Mesenchymal stem cell (in vitro differentiated cells and primary cell): Measurements from ENCODE around the gene XK.

ENCODE experiments used
- DNase-seq: peaks from one replicate; pipeline ENCODE4 v3.0.0-alpha.2; 2013
- H2AFZ ChIP-seq: one replicate; pipeline ENCODE4 v1.6.1; 2013; ENCODE audit warnings: low read depth, mild to moderate bottlenecking, control low read depth, inconsistent platforms, low read length, moderate library complexity
- H2AK5ac ChIP-seq: 2 replicates; pipeline ENCODE4 v1.6.1; 2013; ENCODE audit warnings: low read length, moderate library complexity, mild to moderate bottlenecking, inconsistent platforms; ENCODE audit not compliant: severe bottlenecking
- H2BK120ac ChIP-seq: one replicate; pipeline ENCODE4 v1.6.1; 2013; ENCODE audit warnings: low read depth, mild to moderate bottlenecking, inconsistent platforms, low read length, moderate library complexity
- H2BK12ac ChIP-seq, 2 experiments: one replicate each; pipeline ENCODE4 v1.6.1; 2013; ENCODE audit warnings: inconsistent platforms in 2 of 2, low read length in 2 of 2, mild to moderate bottlenecking in 2 of 2, moderate library complexity in 2 of 2, control low read depth in 1 of 2
- H2BK15ac ChIP-seq: one replicate; pipeline ENCODE4 v1.6.1; 2013; ENCODE audit warnings: mild to moderate bottlenecking, low read depth, inconsistent platforms; ENCODE audit not compliant: poor library complexity, severe bottlenecking
- H2BK5ac ChIP-seq: 2 replicates; pipeline ENCODE4 v1.6.1; 2013; ENCODE audit warnings: low read depth, mild to moderate bottlenecking, low read length, control low read depth, inconsistent platforms; ENCODE audit not compliant: poor library complexity, severe bottlenecking
- H3K14ac ChIP-seq, 2 experiments: one replicate each; pipeline ENCODE4 v1.6.1; 2013; ENCODE audit warnings: inconsistent platforms in 2 of 2, low read length in 2 of 2, control low read depth in 1 of 2, mild to moderate bottlenecking in 1 of 2, moderate library complexity in 1 of 2
- H3K18ac ChIP-seq, 2 experiments: one replicate each; pipeline ENCODE4 v1.6.1; 2013; ENCODE audit warnings: inconsistent platforms in 2 of 2, low read length in 2 of 2, control low read depth in 1 of 2, low read depth in 1 of 2, mild to moderate bottlenecking in 1 of 2
- H3K23ac ChIP-seq, 2 experiments: one replicate each; pipeline ENCODE4 v1.6.1; 2013; ENCODE audit warnings: inconsistent platforms in 2 of 2, low read length in 2 of 2, mild to moderate bottlenecking in 2 of 2, moderate library complexity in 2 of 2, control low read depth in 1 of 2
- H3K27ac ChIP-seq: 2 replicates; pipeline ENCODE4 v1.5.1; 2013; ENCODE audit warnings: mild to moderate bottlenecking, moderate library complexity, low read length, control low read depth, inconsistent platforms; ENCODE audit not compliant: poor library complexity, severe bottlenecking
- H3K27me3 ChIP-seq, 2 experiments: 2 replicates each; pipeline versions ENCODE4 v1.6.1 to v1.7.0; 2013; ENCODE audit warnings: low read length in 2 of 2, mild to moderate bottlenecking in 2 of 2, moderate library complexity in 2 of 2, control low read depth in 1 of 2, inconsistent platforms in 1 of 2; ENCODE audit not compliant: control insufficient read depth in 1 of 2, insufficient read depth in 1 of 2
- H3K36me3 ChIP-seq, 2 experiments: 2 replicates each; pipeline versions ENCODE4 v1.6.1 to v1.7.0; 2013; ENCODE audit warnings: low read length in 2 of 2, control low read depth in 1 of 2, inconsistent platforms in 1 of 2, low read depth in 1 of 2, mild to moderate bottlenecking in 1 of 2; ENCODE audit not compliant: insufficient read depth in 2 of 2, control insufficient read depth in 1 of 2
- H3K4ac ChIP-seq, 2 experiments: one replicate each; pipeline ENCODE4 v1.6.1; 2013; ENCODE audit warnings: inconsistent platforms in 2 of 2, low read length in 2 of 2, mild to moderate bottlenecking in 2 of 2, moderate library complexity in 2 of 2, control low read depth in 1 of 2, low read depth in 1 of 2
- H3K4me1 ChIP-seq: 2 replicates; pipeline ENCODE4 v1.6.1; 2013; ENCODE audit warnings: low read depth, low read length, control low read depth; ENCODE audit not compliant: control insufficient read depth, insufficient read depth
- H3K4me2 ChIP-seq: 2 replicates; pipeline ENCODE4 v1.6.1; 2013; ENCODE audit warnings: low read length, mild to moderate bottlenecking, inconsistent platforms; ENCODE audit not compliant: poor library complexity, severe bottlenecking
- H3K4me3 ChIP-seq, 2 experiments: 2 replicates each; pipeline versions ENCODE4 v1.5.1 to v1.7.0; 2013; ENCODE audit warnings: low read length in 2 of 2, mild to moderate bottlenecking in 2 of 2, control low read depth in 1 of 2, low read depth in 1 of 2; ENCODE audit not compliant: insufficient read depth in 1 of 2
- H3K79me1 ChIP-seq: replicated peaks from 2 replicates; pipeline ENCODE4 v1.6.1; 2013; ENCODE audit warnings: mild to moderate bottlenecking, control low read depth, low read length, inconsistent platforms; ENCODE audit not compliant: poor library complexity, severe bottlenecking
- H3K9ac ChIP-seq: 2 replicates; pipeline ENCODE4 v1.7.0; 2013; ENCODE audit warnings: mild to moderate bottlenecking, low read length, moderate library complexity
- H3K9me3 ChIP-seq: 2 replicates; pipeline ENCODE4 v1.7.0; 2013; ENCODE audit warnings: mild to moderate bottlenecking, low read length; ENCODE audit not compliant: control insufficient read depth
- H4K8ac ChIP-seq: one replicate; pipeline ENCODE4 v1.6.1; 2013; ENCODE audit warnings: inconsistent platforms, mild to moderate bottlenecking, low read length, moderate library complexity
- H4K91ac ChIP-seq: one replicate; pipeline ENCODE4 v1.6.1; 2013; ENCODE audit warnings: mild to moderate bottlenecking, low read length, inconsistent platforms
- WGBS: methylation state at CpG from one replicate; pipeline ENCODE4 v1.1.7; 2013; ENCODE audit warnings: mixed read lengths; 5-methylcytosine and 5-hydroxymethylcytosine counted together

XK gene

GRCh38 chrX:37759878-37760418 lies 74.4 kb downstream of the XK start:
- Histone ChIP-seq H3K9me3 (no peaks in the 10 kb centered on the region), H3K14ac (no peak overlapping the region), H3K36me3 (no peaks in the 10 kb centered on the region), H2BK12ac (no peak overlapping the region), H3K23ac (no peak overlapping the region), H2BK120ac (no peak overlapping the region), H4K91ac (no peak overlapping the region), H2BK15ac (no peak overlapping the region), H3K18ac (no peak overlapping the region), H2BK5ac (no peak overlapping the region), H3K9ac (no peak overlapping the region), H3K4me2 (no peak overlapping the region), H3K27ac (no peak overlapping the region), H3K4me1 (no peaks in the 10 kb centered on the region), H2AFZ (no peak overlapping the region), H3K4me3 (no peak overlapping the region), H3K4ac (no peak overlapping the region), H3K27me3 (peaks cover 0 to 14% of the 10 kb centered on the region in 2 experiments), H3K79me1 (no peaks in the 10 kb centered on the region), H4K8ac (no peak overlapping the region), H2AK5ac (no peak overlapping the region)
- WGBS = 78% methylated on average over 1 of the region's 2 CpGs
- DNase-seq = no peak

- no peak overlapping the region for H3K27ac ChIP-seq
- no peak overlapping the region for H3K4ac ChIP-seq
- H3K4me2 ChIP-seq = no peak overlapping the region
- no peak overlapping the region for H2AK5ac ChIP-seq
- H3K4me3 ChIP-seq = no peak overlapping the region
- H2BK15ac ChIP-seq = no peak overlapping the region
- no peak overlapping the region for H2BK12ac ChIP-seq
- H3K14ac ChIP-seq = no peak overlapping the region
- no peak overlapping the region for H2BK5ac ChIP-seq
- H3K4me1 ChIP-seq = no peaks in the 10 kb centered on the region
- peaks cover 0 to 6% of the 10 kb centered on the region in 2 experiments for H3K27me3 ChIP-seq
- no peaks in the 10 kb centered on the region for H3K36me3 ChIP-seq
- H4K8ac ChIP-seq = no peak overlapping the region
- H4K91ac ChIP-seq = no peak overlapping the region
- H3K9ac ChIP-seq = no peak overlapping the region
- H3K23ac ChIP-seq = no peak overlapping the region
- no peak overlapping the region for H3K18ac ChIP-seq
- H3K9me3 ChIP-seq = no peaks in the 10 kb centered on the region
- no peak for DNase-seq
- no peaks in the 10 kb centered on the region for H3K79me1 ChIP-seq
- no peak overlapping the region for H2BK120ac ChIP-seq
- no peak overlapping the region for H2AFZ ChIP-seq
Measured at GRCh38 chrX:37763400-37763799, 77.8 kb downstream of the XK start.

GRCh38 chrX:37765507-37765906 lies 79.9 kb downstream of the XK start:
- H3K79me1 ChIP-seq = no peaks in the 10 kb centered on the region
- H4K91ac ChIP-seq = no peak overlapping the region
- no peak overlapping the region for H2BK12ac ChIP-seq
- no peak overlapping the region for H3K4ac ChIP-seq
- H3K4me3 ChIP-seq = no peak overlapping the region
- H2AFZ ChIP-seq = no peak overlapping the region
- H3K27ac ChIP-seq = no peak overlapping the region
- H3K14ac ChIP-seq = no peak overlapping the region
- no peak overlapping the region for H3K18ac ChIP-seq
- no peak overlapping the region for H2BK15ac ChIP-seq
- no peaks in the 10 kb centered on the region for H3K36me3 ChIP-seq
- H3K23ac ChIP-seq = no peak overlapping the region
- H3K9ac ChIP-seq = no peak overlapping the region
- no peaks in the 10 kb centered on the region for H3K4me1 ChIP-seq
- no peaks in the 10 kb centered on the region for H3K9me3 ChIP-seq
- H3K4me2 ChIP-seq = no peak overlapping the region
- no peak overlapping the region for H2BK120ac ChIP-seq
- H4K8ac ChIP-seq = no peak overlapping the region
- no peak for DNase-seq
- H2AK5ac ChIP-seq = no peak overlapping the region
- H2BK5ac ChIP-seq = no peak overlapping the region
- H3K27me3 ChIP-seq = peaks cover 0 to 3% of the 10 kb centered on the region in 2 experiments

- no peak overlapping the region for H2BK15ac ChIP-seq
- H3K27ac ChIP-seq = no peak overlapping the region
- no peaks in the 10 kb centered on the region for H3K9me3 ChIP-seq
- no peak overlapping the region for H3K23ac ChIP-seq
- no peaks in the 10 kb centered on the region for H3K79me1 ChIP-seq
- no peak for DNase-seq
- no peaks in the 10 kb centered on the region for H3K4me1 ChIP-seq
- H3K36me3 ChIP-seq = no peaks in the 10 kb centered on the region
- H2AK5ac ChIP-seq = no peak overlapping the region
- no peak overlapping the region for H3K18ac ChIP-seq
- no peak overlapping the region for H2AFZ ChIP-seq
- no peaks in the 10 kb centered on the region for H3K27me3 ChIP-seq
- H2BK12ac ChIP-seq = no peak overlapping the region
- no peak overlapping the region for H3K4me2 ChIP-seq
- H2BK120ac ChIP-seq = no peak overlapping the region
- no peak overlapping the region for H4K8ac ChIP-seq
- H4K91ac ChIP-seq = no peak overlapping the region
- H3K14ac ChIP-seq = no peak overlapping the region
- no peak overlapping the region for H3K4me3 ChIP-seq
- 82% methylated on average over 1 of the region's 1 CpG for WGBS
- no peak overlapping the region for H2BK5ac ChIP-seq
- H3K4ac ChIP-seq = no peak overlapping the region
- no peak overlapping the region for H3K9ac ChIP-seq
Measured at GRCh38 chrX:37767430-37767829, 81.8 kb downstream of the XK start.
